Renal cortex interstitium (tissue), 11 donors: ENCODE measurements around the gene FBXO10. TPM values are rescaled to one million over a fixed set of nuclear protein-coding genes. Genes with fewer than 3 reads are reported as not detected.

Experiments
- DNase-seq, 11 donors: peaks; one replicate each; pipeline ENCODE4 v3.0.0-alpha.2; 2013; ENCODE audit warnings: low read depth in 9 of 11, low spot score in 4 of 11; ENCODE audit errors: extremely low read depth in 1 of 11
- polyA plus RNA-seq, 3 donors: library from polyadenylated mRNA; unstranded; fragments of 120-200 nt; gene quantifications; one replicate each; pipeline ENCODE4 v1.2.1, GENCODE V29; 2013; ENCODE audit not compliant: insufficient read length in 3 of 3

FBXO10 gene
- polyA plus RNA-seq, 3 donors: 13.2 to 14.7 (median 13.2) TPM

DNA sequence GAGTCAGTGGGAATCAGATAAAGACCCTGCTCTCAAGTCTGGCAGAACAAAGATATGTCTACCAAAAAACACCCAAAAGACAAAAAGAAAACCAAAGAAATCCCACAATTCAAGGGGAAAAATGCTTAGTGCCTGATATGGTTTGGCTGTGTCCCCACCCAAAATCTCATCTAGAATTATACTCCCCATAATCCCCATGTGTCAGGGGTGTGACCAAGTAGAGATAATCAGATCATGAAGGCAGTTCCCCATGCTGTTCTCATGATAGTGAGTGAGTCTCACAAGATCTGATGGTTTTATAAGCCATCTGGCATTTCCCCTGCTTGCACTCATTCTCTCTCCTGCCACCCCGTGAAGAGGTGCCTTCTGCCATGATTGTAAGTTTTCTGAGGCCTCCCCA is 13.4 kb downstream of the FBXO10 start:
- DNase-seq: no peak

DNA sequence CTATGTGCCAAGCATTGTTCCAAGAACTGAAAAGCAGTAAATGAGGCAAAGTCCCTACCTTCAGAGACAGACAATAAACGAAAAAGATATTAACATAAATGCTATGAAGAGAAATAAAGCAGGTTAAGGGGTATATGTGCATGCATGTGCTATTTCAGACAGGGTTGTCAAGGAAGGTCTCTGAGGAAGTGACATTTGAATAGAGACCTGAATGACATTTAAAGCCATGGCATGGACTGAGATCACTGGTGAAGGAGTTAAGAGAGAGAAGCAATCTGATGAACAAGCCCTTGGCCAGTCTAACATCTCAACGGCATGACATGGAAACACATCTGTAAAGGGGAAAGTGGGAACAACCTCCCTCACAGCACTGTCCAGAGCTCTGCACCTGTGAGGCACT is 14.5 kb downstream of the FBXO10 start:
- DNase-seq: no peak

DNA sequence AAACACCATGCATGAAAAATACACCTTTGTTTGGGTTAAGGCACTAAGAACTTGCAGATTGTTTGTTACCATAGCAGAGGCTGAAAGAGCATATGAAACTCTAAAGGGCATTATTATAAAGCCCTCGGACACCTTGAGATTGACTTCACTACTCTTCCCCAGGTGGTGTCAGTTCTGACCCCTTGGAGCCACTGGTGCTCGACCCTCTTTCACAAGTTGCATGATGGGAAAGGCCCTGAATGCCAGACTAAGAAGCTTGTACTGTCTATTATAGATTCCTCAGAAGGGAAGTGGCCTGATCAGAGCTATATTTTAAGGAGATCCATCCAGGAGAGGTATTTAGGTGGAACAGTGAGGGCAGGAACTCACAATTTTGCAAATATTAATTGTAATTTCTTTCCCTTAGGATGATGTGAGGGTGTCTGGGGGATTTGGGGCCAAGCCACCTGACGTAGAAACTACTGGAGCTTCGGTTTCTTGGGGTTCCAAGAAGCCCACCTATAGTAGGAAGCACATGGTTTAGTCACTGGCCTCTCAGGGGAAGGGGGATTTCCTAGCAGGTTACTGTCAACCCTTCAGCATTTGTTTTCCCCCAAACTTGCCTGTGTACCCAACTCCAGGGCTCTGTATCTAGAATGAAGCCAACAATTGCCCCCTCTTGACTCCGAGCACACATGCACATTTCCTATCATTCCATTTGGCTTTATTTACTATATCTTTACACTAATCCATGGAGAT is 16.2 kb downstream of the FBXO10 start:
- no peak for DNase-seq

DNA sequence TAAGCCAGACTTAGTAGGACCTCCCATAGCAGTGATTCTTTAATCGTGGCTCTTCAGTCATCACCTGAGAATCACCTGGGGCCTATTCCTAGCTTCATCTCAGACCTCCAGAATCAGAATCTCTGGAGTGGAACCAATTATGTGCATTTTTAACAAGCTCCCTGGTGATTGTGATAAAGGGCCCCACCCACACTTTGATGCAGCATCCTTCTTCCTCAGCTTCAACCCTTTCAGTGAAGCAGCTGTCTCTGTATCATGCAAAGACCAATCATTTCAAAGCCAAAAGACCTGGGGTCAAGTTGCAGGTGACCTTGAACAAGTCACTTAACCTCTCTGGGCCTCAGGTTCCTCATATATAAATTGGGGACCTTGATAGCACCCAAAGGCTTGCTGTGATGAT is 17.1 kb downstream of the FBXO10 start:
- DNase-seq: no peak

DNA sequence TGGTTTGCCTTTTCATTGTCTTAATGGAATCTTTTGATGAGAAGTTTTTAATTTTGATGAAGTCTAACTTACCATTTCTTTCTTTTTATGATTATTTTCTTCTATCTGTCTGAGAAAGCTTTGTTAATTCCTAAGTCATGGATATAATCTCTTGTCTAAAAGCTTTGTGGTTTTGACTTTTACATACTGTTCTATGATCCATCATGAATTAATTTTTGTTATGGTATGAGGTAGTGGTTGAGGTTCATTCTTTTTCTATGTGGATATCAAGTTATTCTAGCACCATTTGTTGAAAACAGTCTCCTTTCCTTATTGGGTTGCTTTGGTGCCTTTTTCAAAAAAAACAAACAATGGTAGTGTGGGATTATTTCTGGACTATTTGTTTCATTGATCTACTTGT is 20.4 kb downstream of the FBXO10 start:
- DNase-seq: no peak

DNA sequence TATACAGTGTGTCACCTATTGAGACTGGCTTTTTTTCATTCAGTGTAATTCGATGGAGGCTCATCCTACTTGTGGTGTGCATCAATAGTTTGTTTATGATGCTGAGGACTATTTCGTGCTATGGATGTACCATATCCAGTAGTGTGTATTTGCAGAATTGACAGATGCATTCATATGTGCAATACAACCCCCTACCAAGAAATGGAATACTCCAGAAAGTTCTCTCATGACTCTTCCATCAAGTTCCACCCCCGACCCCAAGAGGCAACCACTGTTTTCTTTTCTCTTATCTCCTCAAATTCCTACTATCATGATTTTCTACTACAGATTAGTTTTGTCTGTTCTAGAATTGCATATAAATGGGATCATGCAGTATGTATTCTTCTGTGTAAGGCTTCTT is 21.9 kb downstream of the FBXO10 start:
- no peak for DNase-seq

DNA sequence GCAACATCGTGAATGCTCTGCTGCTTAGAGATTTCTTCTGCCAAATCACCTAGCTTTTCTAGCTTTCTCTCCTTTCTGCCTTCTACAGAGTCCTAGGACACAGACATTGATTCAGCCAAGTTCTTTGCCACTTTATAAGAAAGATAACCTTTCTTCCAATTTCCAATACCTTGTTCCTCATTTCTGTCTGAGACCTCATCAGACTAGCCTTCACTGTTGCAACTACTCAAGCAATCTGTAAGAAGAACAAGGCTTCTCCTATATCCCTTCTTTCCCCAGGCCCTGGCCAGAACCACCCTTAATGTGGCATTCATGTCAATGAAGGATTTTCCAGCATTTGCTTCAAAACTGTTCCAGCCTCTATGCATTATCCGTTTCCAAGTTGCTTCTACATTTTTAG is 24.3 kb downstream of the FBXO10 start:
- DNase-seq: no peak

DNA sequence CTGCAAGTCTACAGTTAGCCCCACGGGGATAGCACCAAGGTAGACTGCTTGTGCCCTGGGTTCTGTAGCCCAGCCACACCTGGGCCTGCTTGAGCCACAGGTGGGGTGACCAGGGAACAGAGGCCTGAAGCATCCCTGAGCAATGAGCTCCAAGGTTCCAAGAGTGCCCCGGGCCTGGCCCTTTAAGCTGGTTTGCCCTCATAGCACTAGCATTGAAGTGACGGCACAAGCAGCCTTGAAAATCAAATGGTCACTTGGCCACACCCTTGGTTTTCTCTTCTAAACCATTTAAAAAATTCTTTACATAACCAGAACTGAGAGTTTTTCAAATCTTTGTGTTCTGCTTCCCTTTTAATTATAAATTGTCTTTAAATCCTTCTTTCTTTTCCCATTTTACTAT is 24.7 kb downstream of the FBXO10 start:
- no peak for DNase-seq

DNA sequence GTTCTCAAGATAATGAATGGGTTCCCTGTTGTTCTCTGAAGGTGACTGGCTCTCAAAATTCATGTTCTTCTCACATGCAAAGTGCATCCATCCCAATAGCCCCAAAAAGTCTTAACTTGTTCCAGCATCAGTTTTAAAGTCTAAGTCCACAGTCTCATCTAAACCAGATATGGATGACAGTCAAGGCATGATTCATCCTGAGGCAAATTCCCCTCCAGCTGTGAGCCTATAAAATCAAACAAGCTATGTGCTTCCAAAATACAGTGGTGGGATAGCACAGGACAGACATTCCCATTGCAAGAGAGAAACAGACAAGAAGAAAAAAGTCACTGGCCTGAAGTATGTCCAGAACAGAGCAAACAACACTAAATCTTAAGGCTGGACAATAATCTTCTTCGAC is 25.4 kb downstream of the FBXO10 start:
- DNase-seq: no peak

DNA sequence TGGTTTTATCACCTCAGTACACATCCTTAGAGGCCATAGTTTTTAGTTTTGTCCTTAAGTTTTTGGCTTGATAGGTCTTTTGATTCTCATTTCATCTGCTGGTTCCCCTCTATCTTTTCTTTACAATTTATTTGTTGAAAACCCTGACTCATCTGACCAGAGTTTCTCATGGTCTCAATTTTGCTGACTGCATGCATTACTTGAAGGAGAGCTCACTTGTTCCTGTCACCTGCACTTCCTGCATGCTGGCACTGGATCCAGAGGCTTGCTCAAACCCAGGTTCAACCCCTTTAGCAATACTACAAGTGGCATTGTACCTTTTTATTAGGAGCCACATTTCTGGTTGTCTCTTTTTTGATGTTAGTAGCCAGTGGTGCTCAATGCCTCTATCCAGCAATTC is 26.7 kb downstream of the FBXO10 start:
- no peak for DNase-seq

DNA sequence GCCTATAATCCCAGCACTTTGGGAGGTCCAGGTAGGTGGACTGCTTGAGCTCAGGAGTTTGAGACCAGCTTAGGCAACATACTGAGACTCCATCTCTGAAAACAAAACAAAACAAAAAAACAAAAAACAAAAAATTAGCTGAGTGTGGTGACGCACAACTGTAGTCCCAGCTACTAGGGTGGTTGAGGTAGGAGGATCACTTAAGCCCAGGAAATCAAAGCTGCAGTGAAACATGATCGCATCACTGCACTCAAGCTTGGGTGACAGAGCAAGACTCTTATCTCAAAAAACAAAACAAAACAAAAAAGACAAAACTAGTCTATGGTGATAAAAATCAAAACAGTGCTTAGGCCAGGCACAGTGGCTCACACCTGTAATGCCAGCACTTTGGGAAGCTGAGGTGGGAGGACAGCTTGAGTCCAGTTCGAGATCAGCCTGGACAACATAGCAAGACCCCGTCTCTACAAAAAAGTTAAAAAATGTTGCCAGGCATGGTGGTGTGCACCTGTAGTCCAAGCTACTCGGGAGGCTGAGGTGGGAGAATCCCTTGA is 28.8 kb downstream of the FBXO10 start:
- DNase-seq: no peak

DNA sequence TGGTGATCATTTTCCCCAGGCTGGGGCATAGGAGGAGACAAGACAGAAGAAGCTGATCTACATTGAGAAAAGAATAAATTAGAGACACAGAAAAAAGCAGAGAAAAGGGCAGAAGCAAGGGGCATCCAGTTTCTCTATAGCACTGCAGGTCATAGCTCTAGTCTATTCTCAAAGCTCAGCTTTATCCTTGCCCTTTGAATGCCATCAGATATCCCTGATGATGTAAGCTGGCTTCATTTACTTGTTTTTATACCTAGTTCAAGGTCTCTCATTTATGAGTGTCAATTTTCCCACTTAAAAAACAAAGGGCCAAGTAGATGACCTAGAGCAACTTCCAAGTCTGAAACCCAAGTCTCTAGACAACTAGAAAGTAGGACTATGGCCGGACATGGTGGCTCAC is 32.7 kb downstream of the FBXO10 start:
- no peak for DNase-seq

DNA sequence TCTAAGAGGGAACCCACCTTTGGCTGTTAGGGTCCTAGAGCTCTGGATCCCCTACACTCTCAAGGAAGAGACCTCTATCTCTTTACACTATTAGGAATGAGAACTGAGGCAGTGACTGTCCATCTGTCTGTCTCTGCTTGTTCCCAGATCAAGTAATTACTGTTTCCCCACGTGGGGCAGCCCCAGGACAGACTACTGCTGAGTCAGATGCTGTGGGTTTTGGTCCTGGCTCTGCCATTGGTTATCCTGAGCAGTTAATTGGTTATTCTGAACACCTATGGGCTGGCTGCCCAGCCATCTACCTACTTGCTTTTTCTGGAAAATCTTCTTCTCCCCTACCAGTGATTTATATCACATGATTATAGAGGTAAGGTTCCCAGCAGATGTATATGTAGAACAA is 33.3 kb downstream of the FBXO10 start:
- no peak for DNase-seq

DNA sequence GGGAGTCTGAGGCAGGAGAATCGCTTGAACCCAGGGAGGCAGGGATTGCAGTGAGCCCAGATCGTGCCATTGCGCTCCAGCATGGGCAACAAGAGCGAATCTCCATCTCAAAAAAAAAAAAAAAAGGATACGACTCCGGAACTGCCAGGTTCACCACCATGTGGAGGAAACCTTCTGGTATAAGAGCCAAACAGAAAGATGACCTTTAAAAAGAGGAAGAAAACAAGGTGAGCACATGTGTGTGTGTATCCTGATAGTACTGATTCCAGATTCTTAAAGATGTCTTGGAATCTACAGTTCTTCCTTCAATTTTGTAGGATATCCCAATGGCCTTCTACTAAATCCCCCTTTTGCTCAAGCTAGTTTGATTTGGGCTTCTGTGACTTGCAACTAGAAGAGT is 33.7 kb downstream of the FBXO10 start:
- DNase-seq: no peak

DNA sequence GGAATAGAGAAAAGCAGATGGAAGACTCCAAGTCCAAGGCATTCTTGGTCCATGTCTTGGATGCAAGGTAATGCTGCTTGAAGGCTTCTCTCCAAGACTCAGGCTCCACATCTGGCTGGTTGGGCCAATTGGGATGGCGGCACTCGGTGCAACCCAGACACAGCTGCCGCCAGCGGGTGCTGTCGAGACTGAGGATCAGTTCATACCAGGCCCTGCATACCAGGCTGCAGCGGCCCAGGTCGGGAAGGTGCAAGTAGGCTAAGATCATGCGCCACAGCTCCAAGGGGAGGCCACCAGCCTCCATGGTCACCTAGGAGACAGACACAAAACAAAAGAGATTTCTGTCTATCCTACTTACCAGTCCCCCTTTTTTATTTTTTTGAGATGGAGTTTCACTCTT is 34.7 kb downstream of the FBXO10 start:
- no peak for DNase-seq

DNA sequence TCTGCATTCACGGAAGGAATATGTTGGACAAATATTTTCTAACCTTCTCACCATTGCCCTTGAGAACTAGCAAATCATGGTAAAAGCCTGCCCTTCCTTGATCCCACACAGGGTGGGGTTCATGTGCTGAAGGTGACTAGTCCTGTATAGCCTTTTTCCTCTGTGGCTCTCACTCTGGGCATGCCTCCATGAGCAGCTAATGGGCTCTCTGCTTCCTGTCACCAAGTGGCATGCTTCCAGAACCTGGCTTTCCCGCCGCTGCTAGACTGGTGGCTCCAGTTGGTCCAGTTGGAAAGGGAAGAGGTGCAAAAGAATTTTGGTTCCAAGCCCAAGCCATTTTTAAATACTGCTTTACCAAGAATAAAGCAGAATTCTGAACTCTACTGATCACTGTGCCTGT is 35.5 kb downstream of the FBXO10 start:
- DNase-seq: peak in 3 of 11 donors; percentile 2 to 18 (median 12)

DNA sequence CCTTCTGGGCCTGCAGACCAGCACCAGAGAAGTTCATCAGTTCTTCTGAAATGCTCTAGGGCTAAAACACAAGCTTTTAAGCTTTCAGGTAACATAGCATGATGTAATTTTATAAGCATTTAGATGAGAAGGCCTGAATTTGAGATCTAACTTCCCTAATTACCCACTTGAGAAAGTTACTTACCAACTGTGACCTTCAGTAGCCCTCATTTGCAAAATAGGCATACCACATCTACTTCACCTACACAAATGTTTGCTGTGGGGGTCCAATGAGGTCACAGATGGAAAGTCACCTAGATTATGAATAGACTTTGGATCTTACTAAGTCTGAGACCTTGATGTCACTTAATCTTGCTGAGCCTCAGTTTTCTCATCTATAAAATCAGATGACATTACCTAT is 36.5 kb downstream of the FBXO10 start:
- DNase-seq: no peak

DNA sequence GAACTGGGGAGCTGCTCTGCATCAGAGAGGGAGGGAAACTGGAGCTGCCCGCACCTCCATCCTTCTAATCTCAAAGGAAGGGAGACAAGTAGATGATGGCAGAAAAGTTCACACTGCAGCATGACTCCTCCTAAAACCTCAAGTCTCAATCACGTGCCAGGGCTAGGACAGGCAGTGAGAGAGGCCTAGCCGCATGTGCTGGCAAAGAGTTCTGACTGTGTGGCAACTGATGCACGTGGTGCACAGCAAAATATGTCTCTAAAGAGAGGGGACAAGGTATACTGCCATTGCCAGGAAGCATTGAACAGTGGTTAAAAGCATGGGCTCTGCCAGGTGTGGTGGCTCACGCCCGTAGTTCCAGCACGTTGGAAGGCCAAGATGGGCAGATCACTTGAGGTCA is 38.1 kb downstream of the FBXO10 start:
- no peak for DNase-seq

DNA sequence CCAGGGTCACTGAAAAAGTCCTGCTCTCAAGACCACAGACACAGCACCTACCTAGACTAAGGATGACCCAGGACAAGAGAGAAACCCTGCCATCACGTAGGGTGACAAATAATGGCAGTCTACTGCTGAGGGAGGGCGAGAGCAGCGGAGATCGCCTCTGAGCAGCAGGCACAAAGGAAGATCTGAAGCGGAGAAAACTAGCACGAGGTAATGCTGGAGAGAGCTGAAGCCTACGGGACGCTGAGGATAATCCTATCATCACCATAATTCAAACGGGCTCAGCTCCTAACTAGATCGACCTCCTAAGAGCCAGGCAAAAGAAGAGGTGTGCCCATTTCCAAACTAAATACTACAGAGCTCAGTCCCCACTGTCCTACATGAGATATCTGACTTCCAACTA is 41.3 kb downstream of the FBXO10 start:
- DNase-seq: no peak

DNA sequence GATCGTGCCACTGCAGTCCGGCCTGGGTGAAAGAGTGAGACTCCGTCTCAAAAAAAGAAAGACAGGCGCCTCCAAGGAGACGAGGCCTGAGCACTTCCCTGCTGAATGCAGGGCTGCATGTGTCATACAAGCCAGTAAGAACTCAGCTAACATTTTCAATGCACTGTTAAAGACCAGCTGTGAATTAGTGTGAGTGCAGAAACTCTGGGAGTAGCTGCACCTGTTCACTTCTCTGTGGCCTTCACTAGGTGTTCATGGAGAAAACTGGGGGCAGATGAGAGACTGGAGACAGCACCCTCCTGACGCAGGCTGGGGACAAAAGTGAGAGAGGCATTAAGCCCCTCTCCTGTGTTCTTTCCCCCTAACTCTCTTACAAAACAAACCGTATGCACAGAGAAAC is 41.8 kb downstream of the FBXO10 start:
- no peak for DNase-seq

DNA sequence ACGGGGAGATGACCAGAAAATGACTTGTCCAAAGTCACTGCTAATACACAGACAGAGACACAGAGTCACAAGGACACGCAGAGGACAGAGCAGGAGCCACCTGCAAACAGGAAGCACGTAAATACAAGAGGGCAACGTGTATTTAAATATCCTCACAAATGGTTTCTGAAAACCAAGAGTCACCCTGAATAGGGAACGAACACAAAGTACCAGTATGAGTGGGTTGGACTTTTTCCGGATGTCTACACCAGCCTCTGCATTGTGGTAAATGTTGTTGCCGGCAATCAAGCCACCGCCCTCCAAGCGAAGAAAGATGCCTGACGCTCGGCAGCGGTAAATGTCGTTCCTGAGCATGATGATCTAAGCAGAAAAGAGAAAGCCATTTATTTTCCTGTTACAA is 44.5 kb downstream of the FBXO10 start:
- no peak for DNase-seq
